GM19455 (cell line): ENCODE data around the gene DYNLT2B.
"Not testable (repeated sequence)": the region's sequence is repeated elsewhere in the genome, so short reads cannot be mapped to it uniquely, and the experiment has no call there.

ENCODE experiments used
- ATAC-seq: cut with Tn5 transposase; IDR thresholded peaks from one replicate; pipeline ENCODE4 v1.9.1; 2021; ENCODE audit not compliant: unreplicated experiment

DYNLT2B gene

GRCh38 chr3:196317687-196318467, at the start of gene DYNLT2B:
Gene DYNLT2B, minus strand, starts transcription at chr3:196318240. Its CDS starts 88 bp downstream, at chr3:196318152.
- peak; percentile 89 for ATAC-seq

- ATAC-seq: no peak
Measured at GRCh38 chr3:196365736-196366135, 47.7 kb upstream of the DYNLT2B start.

GRCh38 chr3:196360586-196360985, 42.5 kb upstream of the DYNLT2B start:
- ATAC-seq: no peak

GRCh38 chr3:196358540-196358939, 40.5 kb upstream of the DYNLT2B start:
- ATAC-seq: not testable (repeated sequence)

- ATAC-seq: no peak
Measured at GRCh38 chr3:196357905-196358304, 39.9 kb upstream of the DYNLT2B start.

- no peak for ATAC-seq
Measured at GRCh38 chr3:196356556-196356955, 38.5 kb upstream of the DYNLT2B start.

- no peak for ATAC-seq
Measured at GRCh38 chr3:196355668-196356067, 37.6 kb upstream of the DYNLT2B start.

- no peak for ATAC-seq
Measured at GRCh38 chr3:196354132-196354531, 36.1 kb upstream of the DYNLT2B start.

GRCh38 chr3:196351541-196351940, 33.5 kb upstream of the DYNLT2B start:
- no peak for ATAC-seq

GRCh38 chr3:196350067-196350466, 32.0 kb upstream of the DYNLT2B start:
- no peak for ATAC-seq

GRCh38 chr3:196348698-196349097, 30.7 kb upstream of the DYNLT2B start:
- ATAC-seq: no peak

GRCh38 chr3:196344663-196345062, 26.6 kb upstream of the DYNLT2B start:
- ATAC-seq: no peak

- ATAC-seq: not testable (repeated sequence)
Measured at GRCh38 chr3:196343917-196344316, 25.9 kb upstream of the DYNLT2B start.

GRCh38 chr3:196341137-196341536, 23.1 kb upstream of the DYNLT2B start:
- no peak for ATAC-seq

GRCh38 chr3:196340466-196340865, 22.4 kb upstream of the DYNLT2B start:
- no peak for ATAC-seq

- ATAC-seq: no peak
Measured at GRCh38 chr3:196339493-196340254, 21.6 kb upstream of the DYNLT2B start.

- no peak for ATAC-seq
Measured at GRCh38 chr3:196339044-196339443, 21.0 kb upstream of the DYNLT2B start.

GRCh38 chr3:196336319-196337145, 18.5 kb upstream of the DYNLT2B start:
- no peak for ATAC-seq

GRCh38 chr3:196335503-196335948, 17.5 kb upstream of the DYNLT2B start:
- ATAC-seq: no peak

GRCh38 chr3:196334982-196335381, 16.9 kb upstream of the DYNLT2B start:
- no peak for ATAC-seq

- ATAC-seq: no peak
Measured at GRCh38 chr3:196332168-196332567, 14.1 kb upstream of the DYNLT2B start.
